Suppressor macrophage treated with lipopolysaccharide for 1 hour (primary cell): ENCODE measurements around the gene ZMAT2.
A peak's percentile ranks its signal among the peaks of the same experiment; 100 is the strongest.
"Not testable (repeated sequence)": the region's sequence is repeated elsewhere in the genome, so short reads cannot be mapped to it uniquely, and the experiment has no call there.

Experiments used
- DNase-seq, 3 donors: peaks; one replicate each; pipeline ENCODE4 v3.0.0-alpha.2; 2020 to 2022

ZMAT2 gene

GRCh38 chr5:140710899-140711552 lies 10.8 kb downstream of the ZMAT2 start:
- DNase-seq, result peak; percentile 95 to 99 (median 99)

- DNase-seq, result no peak
These were observed 11.5 kb downstream of the ZMAT2 start for GRCh38 chr5:140711794-140712193.

DNA sequence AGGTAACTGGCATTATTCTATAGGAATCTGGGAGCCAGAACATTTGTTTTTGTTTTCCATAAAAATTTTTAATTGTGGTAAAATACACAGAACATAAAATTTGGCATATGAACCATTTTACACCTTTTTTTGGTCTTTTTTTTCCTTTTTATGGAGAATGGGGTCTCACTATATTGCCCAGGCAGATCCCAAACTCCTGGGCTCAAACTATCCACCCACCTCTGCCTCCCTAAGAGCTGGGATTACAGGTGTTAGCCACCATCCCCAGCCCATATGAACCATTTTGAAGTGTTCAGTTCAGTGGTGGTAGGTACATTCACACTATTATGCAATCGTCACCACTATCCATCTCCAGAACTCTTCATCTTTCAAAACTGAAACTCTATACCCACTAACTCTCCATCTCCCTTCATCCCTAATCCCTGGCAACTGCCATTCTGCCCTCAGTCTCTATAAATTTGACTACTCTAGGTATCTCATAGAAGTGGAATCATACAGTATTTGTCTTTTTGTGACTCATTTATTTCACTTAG lies 13.4 kb downstream of the ZMAT2 start:
- no peak for DNase-seq

GRCh38 chr5:140716238-140716637 lies 16.0 kb downstream of the ZMAT2 start:
- not testable (repeated sequence) for DNase-seq

GRCh38 chr5:140718266-140718592 lies 18.0 kb downstream of the ZMAT2 start:
- DNase-seq, result no peak

GRCh38 chr5:140720738-140721137 lies 20.5 kb downstream of the ZMAT2 start:
- DNase-seq, result not testable (repeated sequence)

GRCh38 chr5:140721395-140721794 lies 21.1 kb downstream of the ZMAT2 start:
- DNase-seq, result not testable (repeated sequence)

DNA sequence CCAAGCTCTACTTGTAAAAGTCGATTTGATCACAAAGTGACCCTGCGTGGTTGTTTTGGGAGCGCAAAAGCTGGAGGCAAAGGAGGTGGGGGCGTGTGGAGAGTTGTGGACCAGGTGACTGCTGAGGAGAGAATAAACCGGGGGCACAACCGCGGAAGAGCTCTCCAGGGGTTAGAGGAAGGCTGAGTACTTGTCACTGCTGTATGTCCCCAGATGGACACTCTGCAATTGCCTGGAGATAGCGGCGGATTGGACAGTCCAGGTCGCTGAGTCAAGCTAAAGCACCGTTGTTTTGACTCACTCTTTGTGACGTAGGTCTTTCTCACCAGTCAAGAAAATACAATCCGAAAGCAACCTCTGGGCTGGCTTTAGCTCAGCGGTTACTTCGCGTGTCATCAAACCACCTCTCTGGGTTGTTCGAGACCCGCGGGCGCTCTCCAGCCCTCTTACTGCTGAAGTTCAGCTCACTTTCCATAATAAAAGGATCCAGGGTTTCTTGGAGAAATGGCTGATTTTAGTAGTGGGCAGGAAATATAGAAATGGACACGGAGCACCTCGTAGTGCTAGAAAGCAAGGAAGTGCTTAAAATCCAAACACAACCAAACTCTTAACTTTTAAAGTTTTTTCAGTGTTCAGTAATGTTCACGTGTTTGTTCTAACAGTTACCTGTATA lies 25.7 kb downstream of the ZMAT2 start:
- peak; percentile 74 to 85 (median 75) for DNase-seq

- no peak for DNase-seq
These were observed 32.9 kb downstream of the ZMAT2 start for GRCh38 chr5:140733098-140733497.

- DNase-seq, result peak in 2 of 3 donors; percentile 9 to 31
These were observed 34.1 kb downstream of the ZMAT2 start for GRCh38 chr5:140734354-140734753.

GRCh38 chr5:140737486-140737885 lies 37.2 kb downstream of the ZMAT2 start:
- no peak for DNase-seq

- DNase-seq, result no peak
These were observed 41.7 kb downstream of the ZMAT2 start for GRCh38 chr5:140741967-140742366.

DNA sequence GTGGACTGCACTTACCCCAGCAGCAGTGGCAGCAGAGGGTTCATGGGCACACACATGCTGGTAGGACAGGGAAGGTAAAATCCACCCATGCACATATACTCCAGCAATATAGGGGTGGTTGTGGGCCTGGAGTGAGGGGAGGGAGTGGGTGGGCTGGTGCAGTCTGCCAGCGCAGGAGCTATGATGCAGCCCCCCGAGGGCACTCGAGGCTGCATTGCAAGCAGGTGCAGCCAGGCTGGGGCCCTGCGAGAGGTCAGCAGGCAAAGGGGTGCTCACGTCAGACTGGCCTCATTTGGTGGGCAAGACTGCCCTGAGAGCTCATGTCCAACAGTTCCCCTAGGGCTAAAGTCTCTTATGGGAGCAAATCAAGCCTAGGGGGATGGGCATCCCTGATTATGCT lies 53.3 kb downstream of the ZMAT2 start:
- DNase-seq, result no peak
